K562 (cell line): ENCODE results near the gene KATNB1.

Experiments
- BACH1 ChIP-seq: fragments of 200-800 bp; sonication (Bioruptor generic); IDR thresholded peaks from 2 replicates; pipeline ENCODE4 v1.6.1; 2016; ENCODE audit warnings: missing genetic modification characterization, missing compliant biosample characterization
- CTCF ChIP-seq, 3 experiments: IDR thresholded peaks in 2 of 3; conservative IDR thresholded peaks in 1 of 3; 2 replicates each; pipeline ENCODE4 v1.5.1; 2011 to 2012; ENCODE audit warnings: low read length in 3 of 3, mild to moderate bottlenecking in 3 of 3, control low read depth in 2 of 3, improper control_type of control experiment in 1 of 3, inconsistent platforms in 1 of 3, low read depth in 1 of 3, mixed read lengths in 1 of 3, moderate library complexity in 1 of 3; ENCODE audit not compliant: insufficient read depth in 2 of 3
- E2F4 ChIP-seq: sonication (generic); formaldehyde crosslinking; IDR thresholded peaks from 2 replicates; pipeline ENCODE4 v1.8.0; 2022; ENCODE audit warnings: mild to moderate bottlenecking, low read depth, missing genetic modification reagents
- GTF2A2 ChIP-seq: IDR thresholded peaks from 2 replicates; pipeline ENCODE4 v1.6.1; 2016; ENCODE audit warnings: mild to moderate bottlenecking, missing genetic modification characterization, missing compliant biosample characterization
- GTF2F1 ChIP-seq: IDR thresholded peaks from 2 replicates; pipeline ENCODE4 v1.6.1; 2011; ENCODE audit warnings: low read depth, low read length, improper control_type of control experiment
- HIVEP1 ChIP-seq: fragments of 250-450 bp; sonication (Bioruptor Pico); IDR thresholded peaks from 2 replicates; pipeline ENCODE4 v1.4.0; 2020; ENCODE audit warnings: mild to moderate bottlenecking
- POLR2A ChIP-seq: fragments of 450-650 bp; conservative IDR thresholded peaks from 2 replicates; pipeline ENCODE4 v1.6.1; 2016
- RBM34 ChIP-seq: fragments of 200-400 bp; formaldehyde crosslinking; IDR thresholded peaks from 2 replicates; pipeline ENCODE4 v1.6.1; 2018; ENCODE audit warnings: low read length, borderline replicate concordance; ENCODE audit not compliant: insufficient read depth
- ZHX1 ChIP-seq: fragments of 150-350 bp; conservative IDR thresholded peaks from 2 replicates; pipeline ENCODE4 v1.6.1; 2014; ENCODE audit warnings: low read length

GRCh38 chr16:57784334-57784733 lies 48.8 kb downstream of the KATNB1 start:
- TF ChIP-seq HIVEP1 (CRISPR knock-in tag) (no peak), E2F4 (no peak), BACH1 (tag) (no peak), POLR2A (no peak), RBM34 (no peak), GTF2F1 (no peak), CTCF (IDR thresholded peaks at IDR 0.05 in 2 of 3, conservative IDR thresholded peaks at IDR 0.05 in 1 of 3; ENCODE audit: insufficient read depth in 2 of 3, low read depth in 1 of 3, low read length in 3 of 3) (no peak), ZHX1 (no peak), GTF2A2 (no peak)
